GM12878 (cell line): ENCODE data around the gene NEGR1.

Experiments
- ATF2 ChIP-seq: IDR thresholded peaks from 2 replicates; pipeline ENCODE4 v1.6.1; 2012; ENCODE audit warnings: low read length, inconsistent platforms
- CTCF ChIP-seq, 3 experiments: IDR thresholded peaks in 2 of 3; conservative IDR thresholded peaks in 1 of 3; 2 replicates each; pipeline ENCODE4 v1.5.1; 2011; ENCODE audit warnings: low read depth in 3 of 3, low read length in 3 of 3, mild to moderate bottlenecking in 3 of 3, control low read depth in 2 of 3, moderate library complexity in 2 of 3, inconsistent platforms in 1 of 3, mixed read lengths in 1 of 3; ENCODE audit not compliant: control insufficient read depth in 2 of 3, insufficient read depth in 1 of 3; ENCODE audit errors: extremely low read depth in 1 of 3
- ELK1 ChIP-seq: IDR thresholded peaks from 2 replicates; pipeline ENCODE4 v1.6.1; 2012; ENCODE audit warnings: low read depth, low read length, improper control_type of control experiment
- EZH2 ChIP-seq: IDR thresholded peaks from 2 replicates; pipeline ENCODE4 v1.6.1; 2012; ENCODE audit warnings: low read depth, mild to moderate bottlenecking, control low read depth, inconsistent platforms, low read length, borderline replicate concordance; ENCODE audit not compliant: control insufficient read depth
- NFYB ChIP-seq: IDR thresholded peaks from 2 replicates; pipeline ENCODE4 v1.6.1; 2011; ENCODE audit warnings: low read depth, mild to moderate bottlenecking, low read length, improper control_type of control experiment, moderate library complexity; ENCODE audit not compliant: insufficient read depth
- NR2C2 ChIP-seq: IDR thresholded peaks from 2 replicates; pipeline ENCODE4 v1.6.1; 2011; ENCODE audit warnings: borderline replicate concordance, low read depth; ENCODE audit not compliant: control insufficient read depth, insufficient read length
- POLR2AphosphoS5 ChIP-seq: IDR thresholded peaks from 2 replicates; pipeline ENCODE4 v1.6.1; 2011; ENCODE audit warnings: mild to moderate bottlenecking, low read length, inconsistent platforms
- TARDBP ChIP-seq: IDR thresholded peaks from 2 replicates; pipeline ENCODE4 v1.6.1; 2016; ENCODE audit warnings: borderline replicate concordance

- TF ChIP-seq CTCF (IDR thresholded peaks at IDR 0.05 in 2 of 3, conservative IDR thresholded peaks at IDR 0.05 in 1 of 3; ENCODE audit: control insufficient read depth in 2 of 3, extremely low read depth in 1 of 3, insufficient read depth in 1 of 3, low read depth in 3 of 3, low read length in 3 of 3) (no peak), ATF2 (no peak), NFYB (no peak), EZH2 (no peak), ELK1 (no peak), POLR2AphosphoS5 (no peak), NR2C2 (no peak), TARDBP (no peak)
Measured at GRCh38 chr1:71502006-71502405, 780.3 kb downstream of the NEGR1 start.
